Stimulated activated CD8-positive, alpha-beta memory T cell treated with anti-CD3 and anti-CD28 coated beads, Interleukin-4, amount 100 ng/mL, for 4 hours (primary cell): ENCODE measurements around the gene FBXO24.

Experiments
- DNase-seq, 2 donors: peaks; one replicate each; pipeline ENCODE4 v3.0.0-alpha.2; 2020; ENCODE audit warnings: low read depth in 2 of 2, low spot score in 1 of 2

FBXO24 gene

GRCh38 chr7:100589341-100589947, 3.3 kb downstream of the FBXO24 start:
- DNase-seq, result no peak

- no peak for DNase-seq
Measured at GRCh38 chr7:100590077-100590737, 4.1 kb downstream of the FBXO24 start.

GRCh38 chr7:100591596-100591995, 5.5 kb downstream of the FBXO24 start:
- DNase-seq, result no peak

- DNase-seq, result no peak
Measured at GRCh38 chr7:100595188-100595587, 9.1 kb downstream of the FBXO24 start.

GRCh38 chr7:100598425-100598824, 12.3 kb downstream of the FBXO24 start:
- no peak for DNase-seq

- DNase-seq, result no peak
Measured at GRCh38 chr7:100599911-100600729, 14.0 kb downstream of the FBXO24 start.

- DNase-seq, result no peak
Measured at GRCh38 chr7:100600730-100601038, 14.6 kb downstream of the FBXO24 start.

GRCh38 chr7:100602889-100603725, 17.0 kb downstream of the FBXO24 start:
- DNase-seq, result no peak

- no peak for DNase-seq
Measured at GRCh38 chr7:100603726-100604027, 17.5 kb downstream of the FBXO24 start.

GRCh38 chr7:100604028-100604975, 18.2 kb downstream of the FBXO24 start:
- DNase-seq, result peak; percentile 27 to 66

- DNase-seq, result no peak
Measured at GRCh38 chr7:100604976-100605911, 19.1 kb downstream of the FBXO24 start.

- DNase-seq, result no peak
Measured at GRCh38 chr7:100606313-100606712, 20.2 kb downstream of the FBXO24 start.

- DNase-seq, result no peak
Measured at GRCh38 chr7:100607111-100607510, 21.0 kb downstream of the FBXO24 start.

GRCh38 chr7:100609958-100610357, 23.8 kb downstream of the FBXO24 start:
- no peak for DNase-seq

- peak; percentile 94 to 95 for DNase-seq
Measured at GRCh38 chr7:100611983-100612729, 26.0 kb downstream of the FBXO24 start, which contains the start of gene MOSPD3. MOSPD3 (plus strand) TSS chr7:100612540; CDS start chr7:100612792, 252 bp downstream.

- DNase-seq, result no peak
Measured at GRCh38 chr7:100612730-100613390, 26.7 kb downstream of the FBXO24 start.

- no peak for DNase-seq
Measured at GRCh38 chr7:100613412-100614175, 27.5 kb downstream of the FBXO24 start.
